ENCODE data around the gene LRIG1.

- TF ChIP-seq, protein P1, sequence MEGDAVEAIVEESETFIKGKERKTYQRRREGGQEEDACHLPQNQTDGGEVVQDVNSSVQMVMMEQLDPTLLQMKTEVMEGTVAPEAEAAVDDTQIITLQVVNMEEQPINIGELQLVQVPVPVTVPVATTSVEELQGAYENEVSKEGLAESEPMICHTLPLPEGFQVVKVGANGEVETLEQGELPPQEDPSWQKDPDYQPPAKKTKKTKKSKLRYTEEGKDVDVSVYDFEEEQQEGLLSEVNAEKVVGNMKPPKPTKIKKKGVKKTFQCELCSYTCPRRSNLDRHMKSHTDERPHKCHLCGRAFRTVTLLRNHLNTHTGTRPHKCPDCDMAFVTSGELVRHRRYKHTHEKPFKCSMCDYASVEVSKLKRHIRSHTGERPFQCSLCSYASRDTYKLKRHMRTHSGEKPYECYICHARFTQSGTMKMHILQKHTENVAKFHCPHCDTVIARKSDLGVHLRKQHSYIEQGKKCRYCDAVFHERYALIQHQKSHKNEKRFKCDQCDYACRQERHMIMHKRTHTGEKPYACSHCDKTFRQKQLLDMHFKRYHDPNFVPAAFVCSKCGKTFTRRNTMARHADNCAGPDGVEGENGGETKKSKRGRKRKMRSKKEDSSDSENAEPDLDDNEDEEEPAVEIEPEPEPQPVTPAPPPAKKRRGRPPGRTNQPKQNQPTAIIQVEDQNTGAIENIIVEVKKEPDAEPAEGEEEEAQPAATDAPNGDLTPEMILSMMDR (IDR thresholded peaks at IDR 0.05 in 2 of 3, conservative IDR thresholded peaks at IDR 0.05 in 1 of 3; ENCODE audit: insufficient read depth in 2 of 3, low read depth in 1 of 3, low read length in 3 of 3), result no peak
- no peak for TF ChIP-seq FOSL1 (tag; conservative IDR thresholded peaks at IDR 0.05)
- TF ChIP-seq TAF1 (IDR thresholded peaks at IDR 0.05; ENCODE audit: control insufficient read depth, extremely low read depth, insufficient read depth, low read length, severe bottlenecking), result no peak
- TF ChIP-seq, protein P2, sequence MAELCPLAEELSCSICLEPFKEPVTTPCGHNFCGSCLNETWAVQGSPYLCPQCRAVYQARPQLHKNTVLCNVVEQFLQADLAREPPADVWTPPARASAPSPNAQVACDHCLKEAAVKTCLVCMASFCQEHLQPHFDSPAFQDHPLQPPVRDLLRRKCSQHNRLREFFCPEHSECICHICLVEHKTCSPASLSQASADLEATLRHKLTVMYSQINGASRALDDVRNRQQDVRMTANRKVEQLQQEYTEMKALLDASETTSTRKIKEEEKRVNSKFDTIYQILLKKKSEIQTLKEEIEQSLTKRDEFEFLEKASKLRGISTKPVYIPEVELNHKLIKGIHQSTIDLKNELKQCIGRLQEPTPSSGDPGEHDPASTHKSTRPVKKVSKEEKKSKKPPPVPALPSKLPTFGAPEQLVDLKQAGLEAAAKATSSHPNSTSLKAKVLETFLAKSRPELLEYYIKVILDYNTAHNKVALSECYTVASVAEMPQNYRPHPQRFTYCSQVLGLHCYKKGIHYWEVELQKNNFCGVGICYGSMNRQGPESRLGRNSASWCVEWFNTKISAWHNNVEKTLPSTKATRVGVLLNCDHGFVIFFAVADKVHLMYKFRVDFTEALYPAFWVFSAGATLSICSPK (IDR thresholded peaks at IDR 0.05; ENCODE audit: borderline replicate concordance), result no peak
- TF ChIP-seq SIN3B (IDR thresholded peaks at IDR 0.05; ENCODE audit: low read depth), result no peak
- TF ChIP-seq ZNF445 (CRISPR knock-in tag; IDR thresholded peaks at IDR 0.05; ENCODE audit: low read depth), result no peak
- TF ChIP-seq HDAC2 (IDR thresholded peaks at IDR 0.05), result no peak
- TF ChIP-seq HMG20B (CRISPR knock-in tag; IDR thresholded peaks at IDR 0.05), result no peak
Measured at GRCh38 chr3:66393333-66394005, 107.4 kb downstream of the LRIG1 start.
